ENCODE measurements around the gene AFDN.

Gene AFDN

DNA sequence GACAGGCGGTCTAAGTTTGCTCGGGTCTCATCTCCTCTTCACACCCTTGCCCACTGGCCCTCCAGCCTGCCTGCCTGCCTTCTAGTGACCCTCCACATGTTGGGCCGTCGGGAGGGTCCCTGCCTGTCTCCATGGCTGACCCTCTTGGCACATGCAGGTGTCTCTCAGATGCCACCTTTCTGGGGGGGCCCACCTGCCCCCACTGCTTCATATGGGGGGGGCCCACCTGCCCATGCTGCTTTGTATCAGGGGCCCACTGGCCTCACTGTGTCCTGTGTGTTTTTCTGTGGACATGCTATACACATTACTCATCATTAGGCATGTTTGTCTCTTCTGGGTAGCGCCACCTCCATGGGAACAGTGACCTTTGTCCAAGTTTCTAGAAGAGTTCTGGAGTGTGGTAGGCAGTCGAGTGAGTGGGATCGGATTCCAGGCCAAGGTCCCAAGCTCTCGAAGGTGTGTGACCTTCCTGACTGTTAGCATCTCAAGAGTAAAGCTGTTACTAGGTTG lies 130.3 kb downstream of the AFDN start:
- Histone ChIP-seq H3K9me3 (ENCODE audit: control insufficient read depth in 2 of 2, low read length in 2 of 2) (no peaks in the 10 kb centered on the region), H3K4me3 (ENCODE audit: low read length in 2 of 2) (no peak overlapping the region), H3K27ac (ENCODE audit: low read length) (no peak overlapping the region), H3K9ac (ENCODE audit: low read length in 2 of 2) (no peak overlapping the region), H3K4me1 (ENCODE audit: control insufficient read depth, insufficient read depth, low read length) (no peaks in the 10 kb centered on the region), H3K36me3 (ENCODE audit: control insufficient read depth in 2 of 2, insufficient read depth in 2 of 2, low read length in 2 of 2) (peaks cover 4 to 13% of the 10 kb centered on the region in 2 donors), H3K27me3 (ENCODE audit: control insufficient read depth in 1 of 2, insufficient read depth in 2 of 2, low read length in 2 of 2) (no peaks in the 10 kb centered on the region)

DNA sequence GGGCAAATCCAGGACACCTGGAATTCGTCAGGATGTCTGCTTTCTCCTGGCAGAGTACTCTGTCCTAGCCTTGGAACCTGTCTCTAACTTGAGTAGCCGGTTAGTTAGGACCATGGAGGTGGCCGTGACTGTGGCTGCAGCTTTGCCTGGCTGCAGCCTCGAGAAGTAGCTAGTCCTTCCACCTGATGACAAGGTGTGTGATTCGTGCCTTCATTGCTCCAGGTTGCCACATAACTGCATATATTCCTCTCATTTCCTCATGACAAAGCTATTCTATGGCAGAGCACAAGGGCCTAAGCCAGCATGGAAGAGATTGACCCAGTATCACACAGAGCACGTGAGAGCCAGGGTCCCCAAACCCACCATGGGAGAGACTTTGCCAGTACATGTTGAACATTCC lies 130.9 kb downstream of the AFDN start:
- Histone ChIP-seq H3K36me3 (ENCODE audit: control insufficient read depth in 2 of 2, insufficient read depth in 2 of 2, low read length in 2 of 2) (peaks cover 8 to 13% of the 10 kb centered on the region in 2 donors), H3K9me3 (ENCODE audit: control insufficient read depth in 2 of 2, low read length in 2 of 2) (no peaks in the 10 kb centered on the region), H3K4me3 (ENCODE audit: low read length in 2 of 2) (no peak overlapping the region), H3K27me3 (ENCODE audit: control insufficient read depth in 1 of 2, insufficient read depth in 2 of 2, low read length in 2 of 2) (no peaks in the 10 kb centered on the region), H3K4me1 (ENCODE audit: control insufficient read depth, insufficient read depth, low read length) (no peaks in the 10 kb centered on the region), H3K27ac (ENCODE audit: low read length) (no peak overlapping the region), H3K9ac (ENCODE audit: low read length in 2 of 2) (no peak overlapping the region)

DNA sequence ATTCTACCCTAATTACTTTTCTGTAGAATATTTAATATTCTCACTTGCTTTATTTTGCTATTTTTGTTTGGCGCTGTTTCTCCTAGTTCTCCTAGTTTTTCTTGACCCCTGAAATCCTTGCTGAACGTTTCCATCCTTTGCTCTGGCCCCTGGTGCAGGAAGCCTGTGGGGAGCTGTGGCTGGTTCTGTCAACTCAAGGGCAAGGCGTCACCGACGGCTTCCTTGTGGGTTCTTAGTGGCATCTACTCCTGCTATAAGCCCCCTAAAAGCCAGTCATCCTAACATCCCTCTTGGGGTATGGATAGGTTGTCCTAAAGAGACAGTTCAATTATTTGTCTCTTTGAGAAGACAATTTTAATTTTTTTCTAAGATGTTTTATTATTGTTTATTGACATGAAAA lies 133.9 kb downstream of the AFDN start:
- Histone ChIP-seq H3K9ac (ENCODE audit: low read length in 2 of 2) (no peak overlapping the region), H3K36me3 (ENCODE audit: control insufficient read depth in 2 of 2, insufficient read depth in 2 of 2, low read length in 2 of 2) (peaks cover 12 to 20% of the 10 kb centered on the region in 2 donors), H3K27ac (ENCODE audit: low read length) (no peak overlapping the region), H3K4me1 (ENCODE audit: control insufficient read depth, insufficient read depth, low read length) (no peaks in the 10 kb centered on the region), H3K4me3 (ENCODE audit: low read length in 2 of 2) (no peak overlapping the region), H3K9me3 (ENCODE audit: control insufficient read depth in 2 of 2, low read length in 2 of 2) (no peaks in the 10 kb centered on the region), H3K27me3 (ENCODE audit: control insufficient read depth in 1 of 2, insufficient read depth in 2 of 2, low read length in 2 of 2) (no peaks in the 10 kb centered on the region)

DNA sequence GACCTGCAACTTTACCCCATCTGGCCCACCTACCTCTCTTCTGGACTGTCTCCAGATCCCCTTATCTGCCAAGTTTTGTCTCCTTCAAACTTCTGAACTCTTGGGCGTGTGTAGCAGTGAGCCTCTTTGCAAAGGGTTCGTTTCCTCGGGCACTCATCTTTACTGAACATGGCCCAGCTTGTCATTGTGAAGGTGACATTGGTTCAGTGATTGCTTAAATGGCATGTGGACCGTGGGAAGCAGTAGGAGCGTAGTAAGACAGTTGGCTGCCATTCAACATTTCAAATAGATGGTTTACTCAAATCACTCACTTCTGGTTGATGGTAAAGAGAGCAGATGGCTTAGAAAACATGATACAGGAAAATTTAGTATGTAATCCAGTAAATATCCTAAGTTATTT lies 136.0 kb downstream of the AFDN start:
- Histone ChIP-seq H3K4me3 (ENCODE audit: low read length in 2 of 2) (no peak overlapping the region), H3K27ac (ENCODE audit: low read length) (no peak overlapping the region), H3K27me3 (ENCODE audit: control insufficient read depth in 1 of 2, insufficient read depth in 2 of 2, low read length in 2 of 2) (no peaks in the 10 kb centered on the region), H3K9ac (ENCODE audit: low read length in 2 of 2) (no peak overlapping the region), H3K36me3 (ENCODE audit: control insufficient read depth in 2 of 2, insufficient read depth in 2 of 2, low read length in 2 of 2) (peaks cover 18 to 23% of the 10 kb centered on the region in 2 donors), H3K4me1 (ENCODE audit: control insufficient read depth, insufficient read depth, low read length) (no peaks in the 10 kb centered on the region), H3K9me3 (ENCODE audit: control insufficient read depth in 2 of 2, low read length in 2 of 2) (no peaks in the 10 kb centered on the region)

DNA sequence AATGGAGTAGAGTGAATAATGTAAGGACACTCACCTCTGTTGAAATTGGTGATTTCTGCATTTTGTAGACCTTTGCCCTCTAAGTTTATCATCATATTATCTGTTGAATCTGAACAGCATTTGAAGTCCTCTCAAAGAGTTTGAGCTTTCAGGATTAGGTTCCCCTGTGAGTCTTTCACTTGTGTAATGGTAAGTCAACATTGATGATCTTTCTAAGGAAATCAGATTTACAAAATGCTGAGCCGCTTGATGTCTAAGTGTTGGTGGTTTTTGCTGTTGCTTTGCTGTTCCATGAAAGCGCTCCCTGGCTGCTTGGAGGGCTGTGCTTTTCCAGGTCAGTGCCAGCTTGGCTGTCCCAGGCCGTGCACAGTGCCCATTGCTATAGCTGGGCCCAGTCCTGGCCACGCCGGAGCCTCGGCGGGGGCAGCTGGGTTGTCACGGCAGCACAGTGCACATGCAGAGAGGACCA lies 136.9 kb downstream of the AFDN start:
- H3K4me1 ChIP-seq (ENCODE audit: control insufficient read depth, insufficient read depth, low read length), result no peaks in the 10 kb centered on the region
- H3K27ac ChIP-seq (ENCODE audit: low read length), result no peak overlapping the region
- no peaks in the 10 kb centered on the region for H3K9me3 ChIP-seq (ENCODE audit: control insufficient read depth in 2 of 2, low read length in 2 of 2)
- no peak overlapping the region for H3K4me3 ChIP-seq (ENCODE audit: low read length in 2 of 2)
- H3K36me3 ChIP-seq (ENCODE audit: control insufficient read depth in 2 of 2, insufficient read depth in 2 of 2, low read length in 2 of 2), result peaks cover 19 to 25% of the 10 kb centered on the region in 2 donors
- H3K9ac ChIP-seq (ENCODE audit: low read length in 2 of 2), result no peak overlapping the region
- no peaks in the 10 kb centered on the region for H3K27me3 ChIP-seq (ENCODE audit: control insufficient read depth in 1 of 2, insufficient read depth in 2 of 2, low read length in 2 of 2)

DNA sequence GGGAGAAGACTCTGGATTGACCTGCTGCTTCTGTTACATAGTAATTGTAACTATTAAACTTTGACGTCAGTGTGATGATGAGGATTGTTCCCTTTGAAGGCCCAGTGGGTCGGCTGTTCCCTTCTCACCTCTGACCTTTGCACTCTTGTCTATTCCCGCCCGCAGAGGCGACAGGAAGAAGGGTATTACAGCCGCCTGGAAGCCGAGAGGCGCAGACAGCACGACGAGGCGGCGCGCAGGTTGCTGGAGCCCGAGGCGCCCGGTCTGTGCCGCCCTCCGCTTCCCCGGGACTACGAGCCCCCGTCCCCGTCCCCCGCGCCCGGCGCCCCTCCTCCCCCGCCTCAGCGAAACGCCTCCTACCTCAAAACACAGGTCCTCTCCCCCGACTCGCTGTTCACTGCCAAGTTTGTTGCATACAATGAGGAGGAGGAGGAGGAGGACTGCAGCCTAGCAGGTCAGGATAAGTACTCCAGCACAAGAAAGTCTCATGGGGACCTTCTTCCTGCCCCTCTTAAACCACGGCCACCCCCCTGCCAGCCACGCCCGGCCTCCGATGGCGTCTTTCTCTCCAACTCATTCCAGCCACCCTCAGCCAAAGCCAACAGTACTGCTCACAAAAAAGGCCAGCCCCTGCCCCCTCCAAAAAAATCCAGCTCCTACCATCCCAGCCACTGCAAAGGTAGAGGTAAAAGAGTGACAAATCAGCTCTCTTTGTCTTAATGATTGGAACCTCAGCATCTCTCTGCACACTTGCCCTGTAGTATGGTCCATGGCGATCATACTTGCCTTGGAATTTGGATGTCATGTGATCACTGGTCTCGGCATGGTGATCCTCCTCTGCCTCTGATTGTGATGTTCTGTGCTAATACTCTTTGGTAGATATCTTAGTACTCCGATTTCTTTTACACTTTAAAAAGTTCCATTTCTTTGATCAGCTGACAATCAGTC lies 139.2 kb downstream of the AFDN start:
- Histone ChIP-seq H3K36me3 (ENCODE audit: control insufficient read depth in 2 of 2, insufficient read depth in 2 of 2, low read length in 2 of 2) (peaks cover 23 to 27% of the 10 kb centered on the region in 2 donors), H3K27ac (ENCODE audit: low read length) (no peak overlapping the region), H3K9ac (ENCODE audit: low read length in 2 of 2) (no peak overlapping the region), H3K9me3 (ENCODE audit: control insufficient read depth in 2 of 2, low read length in 2 of 2) (no peaks in the 10 kb centered on the region), H3K4me3 (ENCODE audit: low read length in 2 of 2) (no peak overlapping the region), H3K27me3 (ENCODE audit: control insufficient read depth in 1 of 2, insufficient read depth in 2 of 2, low read length in 2 of 2) (no peaks in the 10 kb centered on the region), H3K4me1 (ENCODE audit: control insufficient read depth, insufficient read depth, low read length) (no peaks in the 10 kb centered on the region)

DNA sequence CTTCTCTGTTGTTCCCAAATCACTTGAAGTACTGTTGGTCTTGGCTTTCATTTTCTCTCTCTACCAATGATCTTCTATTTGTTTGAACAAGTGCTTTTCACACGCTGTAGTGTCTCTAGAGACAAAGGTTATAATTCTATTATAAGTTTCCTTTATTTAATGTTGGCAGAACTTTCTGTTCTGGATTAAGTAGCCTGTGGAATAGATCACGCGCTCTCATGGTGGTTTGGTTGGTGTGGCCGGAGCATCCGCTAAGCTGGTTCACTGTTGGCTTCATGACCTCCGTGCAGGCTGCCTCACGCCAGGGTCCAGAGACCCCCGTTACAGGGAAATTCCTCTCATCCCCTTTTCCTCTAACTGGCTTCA lies 139.8 kb downstream of the AFDN start:
- H3K9ac ChIP-seq (ENCODE audit: low read length in 2 of 2), result no peak overlapping the region
- H3K27me3 ChIP-seq (ENCODE audit: control insufficient read depth in 1 of 2, insufficient read depth in 2 of 2, low read length in 2 of 2), result no peaks in the 10 kb centered on the region
- H3K4me1 ChIP-seq (ENCODE audit: control insufficient read depth, insufficient read depth, low read length), result no peaks in the 10 kb centered on the region
- no peak overlapping the region for H3K27ac ChIP-seq (ENCODE audit: low read length)
- no peak overlapping the region for H3K4me3 ChIP-seq (ENCODE audit: low read length in 2 of 2)
- H3K9me3 ChIP-seq (ENCODE audit: control insufficient read depth in 2 of 2, low read length in 2 of 2), result no peaks in the 10 kb centered on the region
- H3K36me3 ChIP-seq (ENCODE audit: control insufficient read depth in 2 of 2, insufficient read depth in 2 of 2, low read length in 2 of 2), result peaks cover 23 to 27% of the 10 kb centered on the region in 2 donors

DNA sequence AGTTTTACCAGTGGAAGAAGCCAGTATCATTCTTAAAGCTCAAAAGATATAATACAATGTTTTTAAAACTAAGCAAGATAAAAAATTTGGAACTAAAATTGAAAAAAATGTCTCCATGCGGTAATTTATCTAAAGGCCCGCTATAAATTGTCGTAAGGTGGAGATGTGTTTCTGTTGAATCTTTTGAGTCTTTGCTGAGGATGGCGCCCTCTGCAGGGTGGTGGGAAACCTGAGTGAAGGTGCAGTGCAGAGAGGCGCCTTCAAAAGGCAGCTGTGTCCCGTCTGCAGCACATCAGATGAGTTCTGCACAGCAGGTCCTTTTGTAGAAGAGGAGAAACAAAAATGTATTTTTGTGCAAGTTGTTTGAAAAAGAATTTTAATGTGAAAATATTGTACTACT lies 141.4 kb downstream of the AFDN start:
- Histone ChIP-seq H3K36me3 (ENCODE audit: control insufficient read depth in 2 of 2, insufficient read depth in 2 of 2, low read length in 2 of 2) (peaks cover 14 to 24% of the 10 kb centered on the region in 2 donors), H3K27me3 (ENCODE audit: control insufficient read depth in 1 of 2, insufficient read depth in 2 of 2, low read length in 2 of 2) (no peaks in the 10 kb centered on the region), H3K9me3 (ENCODE audit: control insufficient read depth in 2 of 2, low read length in 2 of 2) (no peaks in the 10 kb centered on the region), H3K4me3 (ENCODE audit: low read length in 2 of 2) (no peak overlapping the region), H3K27ac (ENCODE audit: low read length) (no peak overlapping the region), H3K9ac (ENCODE audit: low read length in 2 of 2) (no peak overlapping the region), H3K4me1 (ENCODE audit: control insufficient read depth, insufficient read depth, low read length) (no peaks in the 10 kb centered on the region)

DNA sequence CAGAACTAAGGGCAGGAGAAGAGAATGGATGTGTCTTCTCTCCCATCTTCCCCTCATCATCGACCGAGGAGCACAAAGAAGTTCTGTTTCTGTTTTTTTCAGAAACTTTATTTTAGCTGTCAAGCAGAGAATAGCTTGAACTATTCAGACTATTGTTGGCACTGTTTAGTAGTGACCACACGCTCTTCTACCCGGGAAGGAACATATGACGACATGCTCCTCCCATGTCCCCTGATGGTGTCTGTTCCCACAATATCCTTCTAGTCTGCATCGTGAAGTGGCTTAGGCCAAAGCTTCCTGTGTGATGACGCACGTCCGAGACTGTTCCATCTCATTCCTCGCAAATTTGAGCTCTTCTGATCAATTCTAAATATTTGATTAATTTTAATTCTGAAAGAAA lies 143.5 kb downstream of the AFDN start:
- H3K36me3 ChIP-seq (ENCODE audit: control insufficient read depth in 2 of 2, insufficient read depth in 2 of 2, low read length in 2 of 2), result peaks cover 9 to 23% of the 10 kb centered on the region in 2 donors
- no peaks in the 10 kb centered on the region for H3K4me1 ChIP-seq (ENCODE audit: control insufficient read depth, insufficient read depth, low read length)
- H3K9ac ChIP-seq (ENCODE audit: low read length in 2 of 2), result no peak overlapping the region
- H3K4me3 ChIP-seq (ENCODE audit: low read length in 2 of 2), result no peak overlapping the region
- H3K27ac ChIP-seq (ENCODE audit: low read length), result no peak overlapping the region
- H3K27me3 ChIP-seq (ENCODE audit: control insufficient read depth in 1 of 2, insufficient read depth in 2 of 2, low read length in 2 of 2), result no peaks in the 10 kb centered on the region
- no peaks in the 10 kb centered on the region for H3K9me3 ChIP-seq (ENCODE audit: control insufficient read depth in 2 of 2, low read length in 2 of 2)

DNA sequence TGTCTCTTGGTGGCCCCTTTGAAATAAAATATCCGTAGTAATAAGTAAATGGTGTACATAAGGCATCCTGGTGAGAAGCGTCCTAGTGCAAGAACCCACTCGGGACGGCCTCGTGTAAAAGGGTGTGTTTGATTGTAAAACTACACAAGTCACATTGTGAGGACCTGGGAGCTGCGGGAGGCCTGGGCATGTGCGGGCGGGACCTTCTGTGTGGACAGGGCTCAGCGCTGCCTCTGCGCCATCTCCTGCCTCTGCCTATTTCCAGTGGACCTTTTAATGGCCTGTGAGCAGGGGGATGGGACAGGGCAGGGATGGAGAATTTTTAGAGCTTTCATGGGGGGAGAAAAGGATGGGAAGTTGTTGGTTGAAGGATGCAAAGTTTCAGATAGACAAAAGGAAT lies 145.5 kb downstream of the AFDN start:
- no peaks in the 10 kb centered on the region for H3K27me3 ChIP-seq (ENCODE audit: control insufficient read depth in 1 of 2, insufficient read depth in 2 of 2, low read length in 2 of 2)
- H3K9ac ChIP-seq (ENCODE audit: low read length in 2 of 2), result no peak overlapping the region
- no peak overlapping the region for H3K27ac ChIP-seq (ENCODE audit: low read length)
- peaks cover 5 to 12% of the 10 kb centered on the region in 2 donors for H3K36me3 ChIP-seq (ENCODE audit: control insufficient read depth in 2 of 2, insufficient read depth in 2 of 2, low read length in 2 of 2)
- H3K4me3 ChIP-seq (ENCODE audit: low read length in 2 of 2), result no peak overlapping the region
- H3K4me1 ChIP-seq (ENCODE audit: control insufficient read depth, insufficient read depth, low read length), result no peaks in the 10 kb centered on the region
- no peaks in the 10 kb centered on the region for H3K9me3 ChIP-seq (ENCODE audit: control insufficient read depth in 2 of 2, low read length in 2 of 2)
